GM12878 (cell line): Measurements from ENCODE around the gene KRTAP1-1. TPM values are rescaled to one million over a fixed set of nuclear protein-coding genes. Genes with fewer than 3 reads are reported as not detected.
"Not testable (repeated sequence)": the region's sequence is repeated elsewhere in the genome, so short reads cannot be mapped to it uniquely, and the experiment has no call there.

Experiments used
- ATAC-seq: fragments of 200-7000 bp; cut with Tn5 transposase; 3 replicates; pipeline ENCODE4 v1.9.1; 2020; ENCODE audit warnings: mild to moderate bottlenecking, moderate library complexity
- BruUV-seq: library from RNA; stranded (reverse); fragments of 400-500 nt; replicated peaks from 2 replicates; lab custom pipeline; 2021; lab: Mats Ljungman, UMichigan
- CTCF ChIA-PET: fragments of 300-600 bp; sonication (Branson Sonifier 250); formaldehyde crosslinking; extraction: SDS; loops from one replicate; lab custom pipeline; 2021; ENCODE audit warnings: inconsistent platforms; lab: Yijun Ruan, JAX
- POLR2A ChIA-PET: fragments of 350-600 bp; formaldehyde crosslinking; extraction: SDS; loops from one replicate; lab custom pipeline; 2021; ENCODE audit warnings: inconsistent platforms; lab: Charles Lee
- RAD21 ChIA-PET: fragments of 300-600 bp; sonication (Branson Sonifier 250); formaldehyde crosslinking; loops from one replicate; lab custom pipeline; 2023; ENCODE audit warnings: antibody characterized with exemption; ENCODE audit not compliant: unreplicated experiment; lab: Charles Lee
- SMC1A ChIA-PET: fragments of 300-600 bp; sonication (Branson Sonifier 250); formaldehyde crosslinking; loops from one replicate; lab custom pipeline; 2023; ENCODE audit not compliant: unreplicated experiment, uncharacterized antibody; lab: Charles Lee
- DNase-seq: peaks from one replicate; pipeline ENCODE4 v3.0.0-alpha.2; 2011; ENCODE audit warnings: low read depth, low spot score
- FAIRE-seq: peaks from 3 replicates; lab custom pipeline; 2011; peaks lifted over from hg19 to GRCh38; lab: Jason Lieb, UNC
- H2AFZ ChIP-seq: 2 replicates; pipeline ENCODE4 v1.6.0; 2011; ENCODE audit warnings: low read depth, low read length, control low read depth; ENCODE audit not compliant: control insufficient read depth
- H3K27ac ChIP-seq: 2 replicates; pipeline ENCODE4 v1.5.1; 2011; ENCODE audit warnings: control low read depth; ENCODE audit not compliant: control insufficient read depth, insufficient read depth
- H3K27me3 ChIP-seq, 2 experiments: replicated peaks in 1 of 2; 2 replicates each; pipeline versions ENCODE4 v1.6.0 to v1.6.1; 2011; ENCODE audit warnings: low read length in 1 of 2; ENCODE audit not compliant: control insufficient read depth in 2 of 2, insufficient read depth in 2 of 2
- H3K36me3 ChIP-seq, 2 experiments: 2 replicates each; pipeline ENCODE4 v1.5.1; 2011; ENCODE audit warnings: low read length in 1 of 2; ENCODE audit not compliant: control insufficient read depth in 2 of 2, insufficient read depth in 2 of 2
- H3K4me1 ChIP-seq: 2 replicates; pipeline ENCODE4 v1.6.1; 2011; ENCODE audit warnings: mild to moderate bottlenecking, low read length, moderate library complexity, mixed read lengths; ENCODE audit not compliant: control insufficient read depth, insufficient read depth
- H3K4me2 ChIP-seq: 2 replicates; pipeline ENCODE4 v1.6.0; 2011; ENCODE audit warnings: control low read depth; ENCODE audit not compliant: control insufficient read depth, insufficient read depth
- H3K4me3 ChIP-seq: fragments of 200-600 bp; sonication (generic); 2 replicates; pipeline ENCODE4 v1.5.1; 2016
- H3K79me2 ChIP-seq: 2 replicates; pipeline ENCODE4 v1.6.0; 2011; ENCODE audit warnings: low read length; ENCODE audit not compliant: control insufficient read depth, insufficient read depth
- H3K9ac ChIP-seq: 2 replicates; pipeline ENCODE4 v1.8.0; 2011; ENCODE audit warnings: low read length, control low read depth, mixed read lengths; ENCODE audit not compliant: control insufficient read depth, insufficient read depth
- H3K9me3 ChIP-seq: replicated peaks from 3 replicates; pipeline ENCODE4 v1.5.1; 2011; ENCODE audit warnings: mild to moderate bottlenecking, low read length; ENCODE audit not compliant: control insufficient read depth, insufficient read depth
- H4K20me1 ChIP-seq: 2 replicates; pipeline ENCODE4 v1.6.0; 2011; ENCODE audit not compliant: control insufficient read depth, insufficient read depth
- CBX5 ChIP-seq: sonication (generic); IDR thresholded peaks from 2 replicates; pipeline ENCODE4 v1.6.1; 2016; ENCODE audit warnings: low read depth, moderate library complexity, mild to moderate bottlenecking, inconsistent platforms
- CHD4 ChIP-seq: fragments of 200-600 bp; sonication (generic); IDR thresholded peaks from 2 replicates; pipeline ENCODE4 v1.6.1; 2016; ENCODE audit warnings: mild to moderate bottlenecking
- E2F8 ChIP-seq: fragments of 450-650 bp; IDR thresholded peaks from 2 replicates; pipeline ENCODE4 v1.6.1; 2018; ENCODE audit warnings: mild to moderate bottlenecking, low read depth, moderate library complexity; ENCODE audit not compliant: partially characterized antibody
- GATAD2B ChIP-seq: fragments of 450-650 bp; conservative IDR thresholded peaks from 2 replicates; pipeline ENCODE4 v1.6.1; 2017; ENCODE audit warnings: low read depth, mild to moderate bottlenecking, moderate library complexity
- MEF2A ChIP-seq: IDR thresholded peaks from 2 replicates; pipeline ENCODE4 v1.6.1; 2011; ENCODE audit warnings: low read depth, mild to moderate bottlenecking, low read length, moderate library complexity; ENCODE audit not compliant: insufficient read depth
- MYC ChIP-seq: IDR thresholded peaks from 2 replicates; pipeline ENCODE4 v1.6.1; 2011; ENCODE audit warnings: mild to moderate bottlenecking, low read length, moderate library complexity, inconsistent platforms; ENCODE audit not compliant: insufficient read depth, insufficient replicate concordance, insufficient read length, severe bottlenecking
- NFYB ChIP-seq: IDR thresholded peaks from 2 replicates; pipeline ENCODE4 v1.6.1; 2011; ENCODE audit warnings: low read depth, mild to moderate bottlenecking, low read length, improper control_type of control experiment, moderate library complexity; ENCODE audit not compliant: insufficient read depth
- PBX3 ChIP-seq: IDR thresholded peaks from 2 replicates; pipeline ENCODE4 v1.6.1; 2011; ENCODE audit warnings: mild to moderate bottlenecking, low read depth, low read length, moderate library complexity; ENCODE audit not compliant: insufficient replicate concordance
- RELA ChIP-seq: fragments of 450-650 bp; IDR thresholded peaks from 2 replicates; pipeline ENCODE4 v1.8.0; 2014; ENCODE audit warnings: borderline replicate concordance; ENCODE audit not compliant: partially characterized antibody
- SIN3A ChIP-seq: IDR thresholded peaks from 2 replicates; pipeline ENCODE4 v1.6.1; 2012; ENCODE audit warnings: low read depth, low read length, improper control_type of control experiment
- SRF ChIP-seq, 2 experiments: IDR thresholded peaks; 2 replicates each; pipeline ENCODE4 v1.6.1; 2011; ENCODE audit warnings: low read depth in 2 of 2, low read length in 2 of 2, mild to moderate bottlenecking in 1 of 2, moderate library complexity in 1 of 2
- whole genome bisulfite sequencing: methylation state at CpG from one replicate; pipeline ENCODE4 v1.1.6; 2016; ENCODE audit warnings: low lambda C conversion rate; ENCODE audit not compliant: insufficient replicate concordance, insufficient coverage; ENCODE audit errors: missing lambda C conversion rate; 5-methylcytosine and 5-hydroxymethylcytosine counted together
- in situ Hi-C: fragments of 300-500 bp; cut with MboI; formaldehyde crosslinking; loops from 9 replicates; pipeline ENCODE4 v1.14.3; 2018; ENCODE audit warnings: mixed read lengths
- intact Hi-C: fragments of 100-400 bp; cut with micrococcal nuclease; formaldehyde crosslinking; loops from one replicate; pipeline ENCODE4 v1.14.2; 2022; ENCODE audit not compliant: unreplicated experiment
- polyA plus RNA-seq, 11 experiments: library from polyadenylated mRNA; depleted of rRNA in 4 of 11; unstranded in 6 of 11; stranded (reverse) in 5 of 11; fragments of >200 nt; fragmentation: Nextera tagmentation in 4 of 11; fragmentation: Illumina TruSeq in 1 of 11; extraction: Ambion mirVana in 4 of 11; extraction: Trizol in 1 of 11; gene quantifications; 1 replicate in 1 of 11; 2 replicates in 10 of 11; pipeline versions ENCODE4 v1.2.1 to v1.2.3, GENCODE V29; 2011 to 2016; ENCODE audit warnings: inconsistent platforms in 2 of 11, missing spikeins in 2 of 11, low read depth in 1 of 11
- total RNA-seq, 4 experiments: library from RNA; depleted of rRNA in 3 of 4; stranded (reverse); fragments of >200 nt in 3 of 4; fragmentation: Illumina TruSeq in 1 of 4; extraction: Trizol in 1 of 4; gene quantifications; 2 replicates each; pipeline versions ENCODE4 v1.2.1 to v1.2.3, GENCODE V29; 2013 to 2021

KRTAP1-1 gene
- total and polyA plus RNA-seq, 10 of the 15 experiments (the other 5 are each of a cell fraction or from before 2014, with no cell fraction given): not detected

- intact Hi-C loops, H3K27me3 ChIP-seq, FAIRE-seq, H3K36me3 ChIP-seq, SMC1A ChIA-PET, POLR2A ChIA-PET, H3K9ac ChIP-seq, CTCF ChIA-PET, RAD21 ChIA-PET, H3K4me3 ChIP-seq, DNase-seq, H4K20me1 ChIP-seq, H3K27ac ChIP-seq, H3K4me1 ChIP-seq, in situ Hi-C loops, H3K4me2 ChIP-seq, BruUV-seq, H2AFZ ChIP-seq, H3K9me3 ChIP-seq, ATAC-seq, H3K79me2 ChIP-seq: not testable (repeated sequence)
- 0% methylated on average over 1 of the region's 2 CpGs for WGBS
Observed at GRCh38 chr17:41083427-41083826, 42.2 kb upstream of the KRTAP1-1 start.

GRCh38 chr17:41082626-41083025 is 41.4 kb upstream of the KRTAP1-1 start:
- Histone ChIP-seq H4K20me1 (no peaks in the 10 kb centered on the region), H3K4me3 (no peak overlapping the region), H3K79me2 (no peaks in the 10 kb centered on the region), H3K4me1 (no peaks in the 10 kb centered on the region), H3K4me2 (no peak overlapping the region), H2AFZ (no peak overlapping the region), H3K36me3 (no peaks in the 10 kb centered on the region), H3K9me3 (no peaks in the 10 kb centered on the region), H3K27ac (no peak overlapping the region), H3K27me3 (no peaks in the 10 kb centered on the region; a peak in 1 of 4 replicates), H3K9ac (no peak overlapping the region)
- no TSS peak for BruUV-seq
- WGBS: 2% methylated on average over 4 of the region's 4 CpGs
- FAIRE-seq (no peak), DNase-seq (no peak), ATAC-seq (no peak)
- ChIA-PET SMC1A (no interaction called here), RAD21 (no interaction called here), CTCF (no interaction called here), POLR2A (no interaction called here)
- in situ Hi-C loops (no loop called here), intact Hi-C loops (no loop called here)
- TF ChIP-seq PBX3: no peak
- TF ChIP-seq MEF2A: no peak
- TF ChIP-seq CHD4: no peak
- TF ChIP-seq RELA: no peak
- TF ChIP-seq MYC: no peak
- no peak for TF ChIP-seq CBX5
- no peak for TF ChIP-seq SRF (IDR thresholded peaks at IDR 0.05; ENCODE audit: low read depth in 2 of 2, low read length in 2 of 2)
- TF ChIP-seq SIN3A: no peak
- TF ChIP-seq NFYB: no peak
- TF ChIP-seq E2F8: no peak
- no peak for TF ChIP-seq GATAD2B
